HG03103 (cell line): ENCODE data around the gene KAT5.
A peak's percentile ranks its signal among the peaks of the same experiment; 100 is the strongest.
"Not testable (repeated sequence)": the region's sequence is repeated elsewhere in the genome, so short reads cannot be mapped to it uniquely, and the experiment has no call there.

Source experiments
- ATAC-seq: cut with Tn5 transposase; IDR thresholded peaks from one replicate; pipeline ENCODE4 v1.9.1; 2021; ENCODE audit warnings: low read depth; ENCODE audit not compliant: unreplicated experiment

The KAT5 gene

GRCh38 chr11:65708451-65708850 is 3.6 kb upstream of the KAT5 start:
- no peak for ATAC-seq

DNA sequence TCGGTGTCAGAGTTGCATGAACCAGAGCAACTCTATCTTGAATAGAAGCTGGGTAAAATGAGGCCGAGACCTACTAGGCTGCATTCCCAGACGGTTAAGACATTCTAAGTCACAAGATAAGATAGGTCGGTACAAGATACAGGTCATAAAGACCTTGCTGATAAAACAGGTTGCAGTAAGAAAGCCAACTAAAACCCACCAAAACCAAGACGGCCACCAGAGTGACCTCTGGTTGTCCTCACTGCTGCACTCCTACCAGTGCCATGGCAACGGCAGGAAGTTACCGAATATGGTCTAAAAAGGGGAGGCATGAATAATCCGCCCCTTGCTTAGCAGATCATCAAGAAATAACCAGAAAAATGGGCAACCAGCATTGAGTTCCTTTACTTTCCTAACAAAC is 2.4 kb upstream of the KAT5 start:
- no peak for ATAC-seq

GRCh38 chr11:65710421-65710820 is 1.6 kb upstream of the KAT5 start:
- no peak for ATAC-seq

GRCh38 chr11:65712633-65713076 is 603 bp downstream of the KAT5 start:
- ATAC-seq, result no peak

GRCh38 chr11:65713212-65713969 is 1.3 kb downstream of the KAT5 start:
- no peak for ATAC-seq

GRCh38 chr11:65714433-65714832 is 2.4 kb downstream of the KAT5 start:
- no peak for ATAC-seq

DNA sequence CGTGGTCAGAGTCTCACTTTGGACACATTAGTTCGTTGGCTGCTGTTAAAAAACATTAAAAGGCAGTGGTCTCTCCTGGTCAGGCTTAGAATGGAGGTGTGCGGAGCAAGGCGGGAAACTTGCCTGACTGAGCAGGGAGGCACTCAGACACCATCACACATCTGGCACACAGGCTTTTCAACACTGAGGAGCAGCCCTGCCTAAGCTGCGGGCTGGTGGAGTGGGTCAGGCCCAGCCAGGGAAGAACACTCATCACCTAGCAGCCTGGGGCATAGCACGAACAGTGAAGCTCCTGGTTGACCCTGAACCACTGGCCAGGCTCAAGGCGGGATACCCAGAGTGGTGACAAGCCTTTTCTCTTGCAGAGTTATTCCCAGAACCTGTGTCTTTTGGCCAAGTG is 4.2 kb downstream of the KAT5 start:
- no peak for ATAC-seq

DNA sequence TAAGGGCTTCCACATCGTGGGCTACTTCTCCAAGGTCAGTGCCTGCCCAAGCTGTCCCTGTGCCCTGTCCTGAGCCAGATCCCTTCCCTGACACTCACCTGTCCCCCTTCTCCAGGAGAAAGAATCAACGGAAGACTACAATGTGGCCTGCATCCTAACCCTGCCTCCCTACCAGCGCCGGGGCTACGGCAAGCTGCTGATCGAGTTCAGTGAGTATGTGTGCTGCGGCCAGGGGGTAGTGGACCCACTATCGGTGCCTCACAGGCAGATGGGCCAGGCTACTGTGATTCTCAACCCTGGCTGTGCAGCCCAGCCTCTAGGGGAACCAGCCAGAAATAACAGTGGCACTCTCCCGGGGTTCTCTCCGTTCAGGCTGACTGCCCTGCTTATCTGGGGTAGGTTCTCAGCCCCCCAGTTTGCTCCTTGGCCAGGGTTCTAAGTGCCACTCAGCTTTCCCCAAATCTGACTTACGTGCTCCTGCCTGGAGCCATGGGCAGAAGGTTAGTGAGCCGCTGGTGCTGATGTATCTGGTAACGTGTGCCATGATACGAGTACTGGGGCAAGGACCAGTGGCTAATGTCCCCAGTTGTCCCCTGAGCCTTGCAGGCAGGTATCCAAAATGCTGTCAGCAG is 4.8 kb downstream of the KAT5 start:
- ATAC-seq, result no peak

GRCh38 chr11:65717906-65718305 is 5.9 kb downstream of the KAT5 start:
- no peak for ATAC-seq

- no peak for ATAC-seq
These were observed 6.5 kb downstream of the KAT5 start for GRCh38 chr11:65718531-65718930.

DNA sequence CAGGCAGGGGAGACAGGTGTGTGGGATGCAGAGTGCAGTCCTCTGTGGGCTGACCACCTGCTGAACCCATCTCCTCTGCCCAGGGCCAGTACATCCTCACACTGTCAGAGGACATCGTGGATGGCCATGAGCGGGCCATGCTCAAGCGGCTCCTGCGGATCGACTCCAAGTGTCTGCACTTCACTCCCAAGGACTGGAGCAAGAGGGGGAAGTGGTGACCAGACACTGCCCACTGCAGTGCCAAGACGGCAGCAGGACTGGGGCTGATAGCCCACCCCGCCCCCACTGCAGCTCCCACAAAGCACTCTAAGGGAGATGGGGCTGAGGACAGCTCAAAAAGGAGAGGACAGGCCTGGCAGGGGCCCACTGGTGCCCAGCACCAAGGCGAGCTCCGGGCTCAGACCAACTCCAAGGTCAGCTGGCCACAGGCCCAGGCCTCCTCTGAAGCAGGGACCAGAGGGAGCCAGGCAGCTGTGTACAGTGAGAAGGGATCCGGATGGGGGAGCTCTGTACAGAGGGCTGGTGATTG is 7.0 kb downstream of the KAT5 start:
- ATAC-seq, result no peak

DNA sequence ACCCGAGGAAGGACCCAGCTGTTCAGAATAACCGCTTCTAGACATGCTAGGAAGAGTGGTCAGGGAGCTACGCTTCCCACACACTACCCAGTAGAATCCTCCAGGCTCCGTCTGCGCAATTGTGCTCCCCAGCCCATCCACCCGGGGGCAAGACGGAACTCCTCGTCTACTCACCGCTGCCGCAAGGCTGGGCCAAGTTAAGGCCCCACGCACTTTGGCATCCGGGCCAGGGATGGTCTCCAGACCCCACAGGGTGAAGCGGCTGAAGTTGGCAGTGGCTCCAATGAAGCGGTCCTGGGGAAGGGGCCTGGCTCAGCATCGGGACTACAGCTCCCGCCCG is 7.8 kb downstream of the KAT5 start:
- peak; percentile 14 for ATAC-seq

DNA sequence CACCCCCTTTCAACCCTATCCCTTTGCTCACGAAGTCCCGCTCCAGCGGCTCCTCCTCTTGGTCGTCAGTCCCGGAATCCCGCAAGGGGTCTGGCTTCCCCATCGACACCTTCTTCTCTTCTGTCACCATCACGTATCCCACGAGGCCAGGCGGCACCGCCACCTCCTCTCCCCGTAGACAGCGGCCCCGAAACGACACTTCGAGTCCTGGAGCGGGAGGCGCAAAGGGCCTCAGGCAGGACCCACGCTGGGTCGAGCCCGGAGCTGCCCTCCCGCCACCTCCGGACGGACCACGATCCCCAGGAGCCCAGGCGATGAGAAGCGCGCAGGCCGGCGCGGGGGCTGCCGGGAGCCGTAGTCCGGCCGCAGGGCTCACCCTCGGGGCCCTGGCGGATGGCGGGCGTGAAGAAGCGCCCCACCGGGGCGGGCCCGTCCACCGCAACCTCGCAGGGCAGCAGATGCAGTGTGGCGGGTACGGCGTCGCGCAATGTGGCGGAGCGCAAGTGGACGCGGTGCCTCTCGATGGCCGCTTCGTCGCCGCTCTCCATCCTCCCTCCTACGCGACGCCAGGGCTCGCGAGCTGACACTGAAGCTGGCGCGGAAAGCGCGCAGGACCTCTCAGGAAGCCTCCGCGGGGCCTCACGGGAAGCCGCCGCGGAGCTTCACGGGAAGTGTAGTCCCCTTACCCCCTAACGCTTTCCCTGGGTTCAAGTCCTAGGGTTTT is 8.3 kb downstream of the KAT5 start, which contains the start of gene RNASEH2C:
Gene RNASEH2C (minus strand): TSS at position 588 of the 724 bp plus-strand sequence. CDS start 40 bp downstream, at position 548.
- peak; percentile 59 for ATAC-seq

- no peak for ATAC-seq
These were observed 10.2 kb downstream of the KAT5 start for GRCh38 chr11:65722261-65722660.

DNA sequence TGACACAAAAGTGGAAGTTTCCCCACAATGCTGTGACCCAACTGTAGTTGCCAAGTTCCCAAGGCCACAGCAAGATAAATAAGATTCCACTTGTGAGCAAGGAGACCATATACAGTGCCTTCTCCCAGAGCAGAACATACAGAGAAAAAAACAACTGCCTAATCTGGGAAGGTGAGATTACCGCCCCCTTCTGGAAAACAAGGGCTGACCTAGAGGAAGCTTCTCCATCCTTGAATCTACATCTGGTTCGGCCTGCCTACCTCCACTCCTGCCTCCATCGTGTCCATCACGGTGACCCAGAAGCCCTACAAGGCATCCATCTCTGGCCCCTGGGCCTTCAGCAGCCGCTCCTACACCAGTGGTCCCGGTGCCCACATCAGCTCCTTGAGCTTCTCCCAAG is 14.6 kb downstream of the KAT5 start:
- no peak for ATAC-seq

DNA sequence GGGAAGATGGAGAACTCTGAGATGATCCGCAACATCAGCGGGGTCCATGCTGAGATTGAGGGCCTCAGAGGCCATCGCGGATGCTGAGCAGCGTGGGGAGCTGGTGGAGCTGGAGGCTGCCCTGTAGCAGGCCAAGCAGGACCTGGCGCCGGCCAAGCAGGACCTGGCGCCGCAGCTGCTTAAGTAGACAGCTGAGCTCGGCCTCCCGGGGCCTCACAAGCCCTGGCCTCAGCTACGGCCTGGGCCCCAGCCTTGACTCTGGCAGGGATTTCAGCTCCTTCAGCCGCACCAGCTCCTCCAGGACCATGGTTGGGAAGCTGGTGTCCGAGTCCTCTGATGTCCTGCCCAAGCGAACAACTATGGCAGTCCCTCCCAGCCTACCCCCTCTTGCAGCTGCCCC is 15.8 kb downstream of the KAT5 start:
- no peak for ATAC-seq

DNA sequence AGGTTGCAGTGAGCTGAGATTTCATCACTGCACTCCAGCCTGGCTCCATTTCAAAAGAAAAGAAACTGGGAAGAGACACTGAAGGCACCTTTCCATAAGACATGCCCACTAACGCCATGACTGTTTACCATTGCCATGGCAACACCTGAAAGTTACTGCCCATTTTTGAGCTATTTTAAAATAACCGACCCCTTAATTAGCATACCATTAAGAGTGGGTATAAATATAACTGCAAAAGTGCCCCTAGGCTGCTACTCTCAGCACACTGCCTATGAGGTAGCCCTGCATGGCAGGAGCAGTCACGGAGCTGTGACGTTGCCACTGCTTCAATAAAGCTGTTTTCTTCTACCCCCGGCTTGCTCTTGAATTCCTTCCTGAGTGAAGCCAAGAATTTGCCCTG is 18.4 kb downstream of the KAT5 start:
- ATAC-seq, result no peak

DNA sequence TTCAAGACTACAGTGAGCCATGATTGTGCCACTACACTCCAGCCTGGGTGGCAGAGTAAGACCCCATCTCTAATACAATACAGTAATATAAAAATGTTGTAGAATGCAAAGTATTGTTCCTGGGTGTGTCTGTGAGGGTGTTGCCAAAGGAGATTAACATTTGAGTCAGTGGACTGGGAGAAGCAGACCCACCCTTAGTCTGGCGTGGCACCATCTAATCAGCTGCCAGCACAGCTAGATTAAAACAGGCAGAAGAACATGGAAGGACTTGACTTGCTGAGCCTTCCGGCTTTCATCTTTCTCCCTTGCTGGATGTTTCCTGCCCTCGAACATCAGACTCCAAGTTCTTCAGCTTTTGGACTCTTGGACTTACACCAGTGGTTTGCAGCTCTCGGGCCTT is 23.1 kb downstream of the KAT5 start:
- not testable (repeated sequence) for ATAC-seq

- no peak for ATAC-seq
These were observed 24.8 kb downstream of the KAT5 start for GRCh38 chr11:65736810-65737209.

DNA sequence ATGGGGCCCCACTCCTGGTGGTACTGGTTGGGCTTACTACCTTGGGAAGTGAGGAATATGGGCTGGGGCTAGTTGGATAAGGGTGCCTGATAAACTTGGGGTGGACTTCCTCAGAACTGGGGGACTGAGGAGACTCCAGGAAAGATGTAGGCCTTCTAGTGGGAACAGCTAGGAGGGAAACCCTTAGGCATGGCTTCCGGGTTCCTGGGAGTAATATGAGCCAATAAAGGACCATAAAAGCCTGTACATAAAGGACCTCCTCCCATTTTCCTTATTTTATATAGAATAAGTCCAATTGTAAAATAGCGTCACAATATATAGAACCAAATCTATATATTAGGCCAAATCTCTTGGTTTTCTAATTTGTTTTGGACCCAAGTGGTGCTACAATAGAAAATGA is 27.0 kb downstream of the KAT5 start:
- no peak for ATAC-seq

DNA sequence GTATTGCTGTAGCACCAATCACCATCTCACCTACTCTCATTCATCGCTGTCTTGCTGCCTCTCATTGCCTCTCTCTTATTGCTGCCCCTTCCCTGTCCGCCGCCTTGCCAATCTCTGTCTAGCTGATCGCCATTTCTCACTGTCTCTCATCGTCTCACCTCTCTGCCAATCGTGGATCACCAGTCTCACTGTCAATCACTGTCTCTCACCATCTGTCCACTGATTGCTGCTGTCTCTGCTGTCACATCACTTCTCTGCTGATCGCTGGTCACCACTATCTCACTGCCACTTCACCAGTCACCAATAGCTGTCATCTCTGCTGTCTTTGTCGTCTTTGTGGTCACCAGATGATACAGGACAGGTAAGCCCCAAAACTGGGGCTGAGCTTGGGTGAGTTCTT is 29.1 kb downstream of the KAT5 start:
- ATAC-seq, result no peak
